GM12872 (cell line): ENCODE data around the gene NDEL1.

Experiments
- TF ChIP-seq, protein P1 (sequence below): IDR thresholded peaks from 3 replicates; pipeline ENCODE4 v1.5.1; 2011; ENCODE audit warnings: low read depth, mild to moderate bottlenecking, low read length, moderate library complexity; ENCODE audit not compliant: insufficient read depth

NDEL1 gene

DNA sequence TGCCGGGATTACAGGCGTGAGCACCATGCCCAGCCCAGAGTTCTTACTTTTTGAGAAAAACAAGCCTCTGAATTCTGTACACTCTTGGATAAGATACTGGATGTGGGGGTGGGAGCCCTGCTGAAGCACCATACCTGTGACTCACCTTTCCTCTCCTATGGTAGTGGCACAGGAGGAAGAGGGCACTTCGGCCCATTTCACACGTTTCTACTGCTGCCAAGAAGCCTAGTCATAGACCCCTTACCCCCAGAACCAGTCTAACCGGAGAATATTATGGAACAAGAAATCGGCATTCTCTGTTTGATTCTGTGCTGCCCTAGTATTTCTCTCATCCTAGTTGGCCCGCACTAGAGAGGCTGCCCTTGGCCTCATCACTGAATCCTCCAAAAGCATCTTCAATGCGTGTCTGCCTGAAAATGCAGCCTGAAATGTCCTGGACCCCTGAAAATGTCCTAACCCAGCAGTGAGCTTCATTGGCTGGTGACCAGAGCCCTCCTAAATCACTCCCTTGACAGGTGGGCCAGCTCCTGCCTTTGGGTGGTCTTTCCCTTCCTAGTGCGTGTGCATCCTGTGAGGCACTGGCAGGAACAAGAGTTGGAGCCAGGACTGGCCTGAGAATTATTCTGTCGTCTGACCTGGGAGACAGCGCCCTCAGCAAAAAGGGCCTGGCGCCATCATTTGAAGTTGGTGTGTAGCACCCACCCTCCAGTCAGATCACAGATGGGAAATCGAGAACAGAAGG is 37.9 kb downstream of the NDEL1 start:
- TF ChIP-seq, protein P1, sequence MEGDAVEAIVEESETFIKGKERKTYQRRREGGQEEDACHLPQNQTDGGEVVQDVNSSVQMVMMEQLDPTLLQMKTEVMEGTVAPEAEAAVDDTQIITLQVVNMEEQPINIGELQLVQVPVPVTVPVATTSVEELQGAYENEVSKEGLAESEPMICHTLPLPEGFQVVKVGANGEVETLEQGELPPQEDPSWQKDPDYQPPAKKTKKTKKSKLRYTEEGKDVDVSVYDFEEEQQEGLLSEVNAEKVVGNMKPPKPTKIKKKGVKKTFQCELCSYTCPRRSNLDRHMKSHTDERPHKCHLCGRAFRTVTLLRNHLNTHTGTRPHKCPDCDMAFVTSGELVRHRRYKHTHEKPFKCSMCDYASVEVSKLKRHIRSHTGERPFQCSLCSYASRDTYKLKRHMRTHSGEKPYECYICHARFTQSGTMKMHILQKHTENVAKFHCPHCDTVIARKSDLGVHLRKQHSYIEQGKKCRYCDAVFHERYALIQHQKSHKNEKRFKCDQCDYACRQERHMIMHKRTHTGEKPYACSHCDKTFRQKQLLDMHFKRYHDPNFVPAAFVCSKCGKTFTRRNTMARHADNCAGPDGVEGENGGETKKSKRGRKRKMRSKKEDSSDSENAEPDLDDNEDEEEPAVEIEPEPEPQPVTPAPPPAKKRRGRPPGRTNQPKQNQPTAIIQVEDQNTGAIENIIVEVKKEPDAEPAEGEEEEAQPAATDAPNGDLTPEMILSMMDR: no peak

DNA sequence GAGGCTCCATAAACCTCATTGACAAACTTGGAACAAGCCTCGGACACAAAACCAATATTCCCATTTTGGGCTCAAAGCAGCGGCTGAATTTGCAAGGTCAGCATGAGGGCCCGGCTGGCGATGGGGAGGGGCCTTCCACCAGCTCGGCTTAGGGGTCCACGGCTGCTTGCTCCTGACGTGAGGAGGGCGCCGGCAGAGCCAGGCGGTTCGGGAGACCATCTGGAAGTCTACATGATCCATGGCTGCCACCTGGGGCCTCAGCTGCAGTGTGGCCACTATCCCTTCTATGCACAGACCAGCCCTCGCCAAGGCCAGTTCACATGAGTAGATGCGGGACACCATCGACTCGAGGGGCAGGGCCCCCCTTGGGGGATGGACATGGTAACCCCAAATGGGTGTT is 39.1 kb downstream of the NDEL1 start:
- TF ChIP-seq, protein P1: no peak

DNA sequence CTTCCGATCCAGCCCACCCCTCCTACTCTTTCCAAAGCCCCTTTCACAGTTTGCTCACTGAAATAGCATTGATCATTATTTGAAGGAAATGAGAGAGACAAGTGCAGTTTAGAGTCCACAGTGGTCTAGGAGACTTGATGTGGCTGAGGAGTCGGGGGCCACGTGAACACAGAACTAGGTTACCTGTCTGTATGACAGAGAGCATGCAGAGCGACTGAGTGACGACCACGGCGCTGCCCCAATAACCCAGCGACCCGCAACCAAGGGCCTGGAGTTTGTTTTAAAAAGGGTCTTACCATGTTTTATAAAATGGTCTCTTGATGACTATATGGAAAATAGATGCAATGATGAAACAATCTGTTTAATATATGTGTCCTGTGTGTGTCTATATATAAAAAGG is 39.5 kb downstream of the NDEL1 start:
- TF ChIP-seq, protein P1: no peak

DNA sequence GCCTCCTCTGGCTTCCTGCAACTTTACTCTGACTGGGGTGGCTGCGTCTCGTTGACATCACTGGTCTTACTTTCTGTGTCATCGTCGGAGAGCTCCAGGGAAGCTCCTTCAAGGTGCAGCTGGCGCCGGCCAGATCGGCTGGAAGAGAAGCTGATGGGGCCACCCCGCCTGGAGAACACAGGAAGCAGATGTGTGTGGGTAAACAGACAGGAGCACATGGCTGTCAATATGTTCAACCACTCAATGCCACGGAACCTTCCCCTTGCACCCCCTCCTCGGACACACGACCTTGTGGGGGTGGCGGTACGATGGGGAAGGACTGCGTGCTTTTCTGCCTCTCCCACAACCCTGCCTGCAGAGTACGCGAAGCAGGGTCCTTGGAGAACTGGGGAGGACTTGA is 40.1 kb downstream of the NDEL1 start:
- TF ChIP-seq, protein P1: no peak

GRCh38 chr17:8476741-8477140 is 41.1 kb downstream of the NDEL1 start:
- TF ChIP-seq, protein P1: no peak

- TF ChIP-seq, protein P1: no peak
Measured at GRCh38 chr17:8477171-8477570, 41.5 kb downstream of the NDEL1 start.

DNA sequence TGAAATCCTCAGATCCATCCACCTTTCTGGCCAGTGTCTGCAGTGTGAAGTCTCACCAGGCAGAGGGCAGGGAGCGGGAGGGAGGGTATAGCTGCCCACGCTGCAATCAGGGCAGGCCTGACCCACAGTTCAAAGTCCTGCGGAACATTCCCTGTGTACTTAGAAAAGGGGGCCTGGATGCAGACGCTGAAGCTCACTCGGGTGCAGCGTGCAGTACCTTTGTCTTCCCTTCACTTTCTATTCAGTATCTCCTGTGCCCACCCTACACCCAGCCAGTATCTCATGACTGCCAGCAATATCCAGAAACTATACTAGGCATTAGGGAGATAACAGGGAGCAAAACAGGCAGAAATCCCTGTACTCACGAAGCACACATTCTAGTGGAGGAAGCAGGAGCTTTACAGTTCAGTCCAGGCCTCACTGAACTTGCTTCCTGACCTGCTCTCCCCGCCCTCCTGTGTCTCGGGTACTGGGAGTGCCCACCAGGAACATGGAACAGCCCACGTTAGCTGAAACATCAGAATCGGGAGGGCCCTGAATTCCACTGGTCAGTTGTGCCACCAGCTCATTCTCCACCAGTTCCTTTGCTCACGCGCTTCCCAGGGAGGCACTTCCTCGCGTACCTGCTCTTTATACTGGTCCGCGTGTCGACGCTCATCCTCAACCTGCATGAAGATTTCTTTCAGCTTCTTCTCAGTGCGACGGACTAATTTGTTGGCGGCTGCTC is 42.2 kb downstream of the NDEL1 start:
- TF ChIP-seq, protein P1: no peak
